Neural progenitor cell (in vitro differentiated cells): ENCODE data around the gene ATXN10. TPM values are rescaled to one million over a fixed set of nuclear protein-coding genes. Genes with fewer than 3 reads are reported as not detected.

Source experiments
- DNase-seq: peaks from one replicate; pipeline ENCODE4 v3.0.0-alpha.2; 2016; ENCODE audit warnings: low spot score
- H2AFZ ChIP-seq: fragments of 200-600 bp; sonication (generic); replicated peaks from 2 replicates; pipeline ENCODE4 v1.6.1; 2016; ENCODE audit warnings: antibody characterized with exemption
- H3F3A ChIP-seq: fragments of 200-600 bp; sonication (generic); 2 replicates; pipeline ENCODE4 v1.6.1; 2016; ENCODE audit warnings: antibody characterized with exemption, low read depth
- H3K27ac ChIP-seq: fragments of 200-600 bp; sonication (generic); 2 replicates; pipeline ENCODE4 v1.5.1; 2016; ENCODE audit warnings: mild to moderate bottlenecking
- H3K27me3 ChIP-seq: fragments of 200-600 bp; sonication (generic); 2 replicates; pipeline ENCODE4 v1.6.1; 2016; ENCODE audit warnings: mild to moderate bottlenecking, moderate library complexity
- H3K36me3 ChIP-seq: fragments of 200-600 bp; sonication (generic); 2 replicates; pipeline ENCODE4 v1.5.1; 2016
- H3K4me1 ChIP-seq: fragments of 200-600 bp; sonication (generic); 2 replicates; pipeline ENCODE4 v1.6.1; 2016; ENCODE audit warnings: mixed run types
- H3K4me2 ChIP-seq: fragments of 200-600 bp; sonication (generic); 2 replicates; pipeline ENCODE4 v1.6.1; 2016
- H3K4me3 ChIP-seq: fragments of 200-600 bp; sonication (generic); 2 replicates; pipeline ENCODE4 v1.5.1; 2016
- H3K79me2 ChIP-seq: fragments of 200-600 bp; sonication (generic); 2 replicates; pipeline ENCODE4 v1.6.1; 2016; ENCODE audit warnings: low read depth
- H3K9ac ChIP-seq: fragments of 200-600 bp; sonication (generic); 2 replicates; pipeline ENCODE4 v1.6.1; 2016
- H3K9me3 ChIP-seq: fragments of 200-600 bp; sonication (generic); 2 replicates; pipeline ENCODE4 v1.5.1; 2016; ENCODE audit warnings: low read depth
- H4K20me1 ChIP-seq: fragments of 200-600 bp; sonication (generic); 2 replicates; pipeline ENCODE4 v1.6.1; 2016; ENCODE audit warnings: low read depth
- H3K27ac Mint-ChIP-seq: 3 replicates; pipeline ENCODE4 v1.8.0; 2021; ENCODE audit warnings: mixed read lengths
- H3K27me3 Mint-ChIP-seq: 2 replicates; pipeline ENCODE4 v1.8.0; 2022; ENCODE audit warnings: low read depth, mild to moderate bottlenecking, inconsistent platforms, moderate library complexity, mixed read lengths; ENCODE audit not compliant: insufficient read depth
- H3K36me3 Mint-ChIP-seq: 3 replicates; pipeline ENCODE4 v1.8.0; 2021; ENCODE audit warnings: mixed read lengths
- H3K4me1 Mint-ChIP-seq: 3 replicates; pipeline ENCODE4 v1.8.0; 2021; ENCODE audit warnings: mixed read lengths
- H3K4me3 Mint-ChIP-seq: 3 replicates; pipeline ENCODE4 v1.8.0; 2021; ENCODE audit warnings: mild to moderate bottlenecking, moderate library complexity, mixed read lengths
- H3K9me3 Mint-ChIP-seq: 3 replicates; pipeline ENCODE4 v1.8.0; 2020; ENCODE audit warnings: mixed read lengths
- EZH2 ChIP-seq: fragments of 200-600 bp; sonication (generic); IDR thresholded peaks from 2 replicates; pipeline ENCODE4 v1.6.1; 2017; ENCODE audit warnings: antibody characterized with exemption, mild to moderate bottlenecking, moderate library complexity
- EZH2phosphoT487 ChIP-seq: fragments of 200-600 bp; sonication (generic); IDR thresholded peaks from 2 replicates; pipeline ENCODE4 v1.6.1; 2017; ENCODE audit warnings: antibody characterized with exemption
- total RNA-seq: library from RNA; depleted of rRNA; stranded (reverse); fragments of >200 nt; gene quantifications from 2 replicates; pipeline ENCODE4 v1.2.3, GENCODE V29; 2015; ENCODE audit warnings: low replicate concordance
- TF ChIP-seq, protein P1 (sequence below): fragments of 200-600 bp; sonication (generic); IDR thresholded peaks from 2 replicates; pipeline ENCODE4 v1.5.1; 2017; ENCODE audit warnings: antibody characterized with exemption, mild to moderate bottlenecking

Gene ATXN10
- total RNA-seq, 1 donor from 2014 or later: 168 TPM

DNA sequence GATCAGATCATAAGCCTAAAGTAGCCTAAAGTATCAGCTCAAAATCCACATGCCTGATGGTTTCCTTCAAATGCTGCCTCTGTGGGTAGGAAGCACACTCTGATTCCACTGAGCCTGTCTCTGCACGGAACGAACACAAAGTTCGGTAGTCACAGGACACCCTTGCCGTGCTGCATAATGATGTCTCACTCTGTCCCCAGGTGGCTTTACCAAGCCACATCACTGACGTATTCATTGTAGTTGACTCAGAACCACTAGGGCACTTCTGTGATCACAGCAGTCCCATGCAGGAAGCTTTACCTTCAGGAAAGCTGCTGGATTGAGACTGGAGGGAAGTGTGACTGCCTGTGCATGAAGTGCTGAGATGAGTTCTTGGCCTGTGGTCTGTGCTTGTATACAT is 147.7 kb downstream of the ATXN10 start:
- Mint-ChIP-seq H3K36me3 (peaks cover 32% of the 10 kb centered on the region), H3K27ac (no peak overlapping the region)
- no peaks in the 10 kb centered on the region for H3K36me3 ChIP-seq

DNA sequence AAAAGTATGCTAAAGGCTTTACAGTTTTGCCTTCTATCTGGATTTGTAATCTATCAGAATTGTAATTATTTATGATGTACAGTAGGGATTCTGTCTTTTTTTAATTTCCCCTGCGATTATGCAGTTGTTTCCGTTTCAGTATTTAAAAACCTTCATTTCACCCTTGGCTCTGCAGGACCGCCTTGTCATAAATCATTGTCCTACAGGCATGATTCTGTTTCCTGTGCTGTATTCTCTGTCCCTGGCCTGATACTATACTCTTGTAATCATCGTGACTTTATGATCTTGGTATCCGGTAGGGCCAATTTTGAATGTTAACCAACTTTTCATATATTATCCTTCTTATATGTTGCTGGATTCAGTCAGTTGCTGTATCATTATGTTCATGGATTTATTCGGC is 151.7 kb downstream of the ATXN10 start:
- peaks cover 41% of the 10 kb centered on the region for H3K36me3 Mint-ChIP-seq
- H3K9me3 Mint-ChIP-seq: peaks cover 13% of the 10 kb centered on the region
- Histone ChIP-seq H3K9ac (no peak overlapping the region), H3K4me2 (no peak overlapping the region), H2AFZ (no peak overlapping the region), H3K36me3 (no peaks in the 10 kb centered on the region), H3K4me3 (no peak overlapping the region), H3F3A (peaks cover 5% of the 10 kb centered on the region), H3K4me1 (peaks cover 6% of the 10 kb centered on the region), H4K20me1 (peaks cover 10% of the 10 kb centered on the region), H3K9me3 (no peaks in the 10 kb centered on the region), H3K27me3 (no peaks in the 10 kb centered on the region), H3K27ac (no peak overlapping the region), H3K79me2 (no peaks in the 10 kb centered on the region)
- TF ChIP-seq EZH2 (no peak), EZH2phosphoT487 (no peak)
- TF ChIP-seq, protein P1, sequence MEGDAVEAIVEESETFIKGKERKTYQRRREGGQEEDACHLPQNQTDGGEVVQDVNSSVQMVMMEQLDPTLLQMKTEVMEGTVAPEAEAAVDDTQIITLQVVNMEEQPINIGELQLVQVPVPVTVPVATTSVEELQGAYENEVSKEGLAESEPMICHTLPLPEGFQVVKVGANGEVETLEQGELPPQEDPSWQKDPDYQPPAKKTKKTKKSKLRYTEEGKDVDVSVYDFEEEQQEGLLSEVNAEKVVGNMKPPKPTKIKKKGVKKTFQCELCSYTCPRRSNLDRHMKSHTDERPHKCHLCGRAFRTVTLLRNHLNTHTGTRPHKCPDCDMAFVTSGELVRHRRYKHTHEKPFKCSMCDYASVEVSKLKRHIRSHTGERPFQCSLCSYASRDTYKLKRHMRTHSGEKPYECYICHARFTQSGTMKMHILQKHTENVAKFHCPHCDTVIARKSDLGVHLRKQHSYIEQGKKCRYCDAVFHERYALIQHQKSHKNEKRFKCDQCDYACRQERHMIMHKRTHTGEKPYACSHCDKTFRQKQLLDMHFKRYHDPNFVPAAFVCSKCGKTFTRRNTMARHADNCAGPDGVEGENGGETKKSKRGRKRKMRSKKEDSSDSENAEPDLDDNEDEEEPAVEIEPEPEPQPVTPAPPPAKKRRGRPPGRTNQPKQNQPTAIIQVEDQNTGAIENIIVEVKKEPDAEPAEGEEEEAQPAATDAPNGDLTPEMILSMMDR: no peak
- H3K4me3 Mint-ChIP-seq: no peak overlapping the region
- DNase-seq: no peak
- peaks cover 12% of the 10 kb centered on the region for H3K4me1 Mint-ChIP-seq
- H3K27ac Mint-ChIP-seq: no peak overlapping the region
- no peaks in the 10 kb centered on the region for H3K27me3 Mint-ChIP-seq

More for the DNA sequence above, 147.7 kb downstream of the ATXN10 start:
- Histone ChIP-seq H3K9ac (no peak overlapping the region), H3K27me3 (no peaks in the 10 kb centered on the region), H3F3A (peaks cover 15% of the 10 kb centered on the region), H3K4me2 (no peak overlapping the region), H3K79me2 (no peaks in the 10 kb centered on the region), H3K4me3 (no peak overlapping the region), H3K4me1 (peaks cover 17% of the 10 kb centered on the region), H3K9me3 (no peaks in the 10 kb centered on the region), H3K27ac (no peak overlapping the region), H4K20me1 (peaks cover 21% of the 10 kb centered on the region), H2AFZ (no peak overlapping the region)
- no peak for TF ChIP-seq EZH2
- no peak for TF ChIP-seq EZH2phosphoT487
- TF ChIP-seq, protein P1: no peak
- Mint-ChIP-seq H3K27me3 (no peaks in the 10 kb centered on the region), H3K4me3 (no peak overlapping the region), H3K4me1 (peaks cover 33% of the 10 kb centered on the region), H3K9me3 (no peaks in the 10 kb centered on the region)
- DNase-seq: no peak

DNA sequence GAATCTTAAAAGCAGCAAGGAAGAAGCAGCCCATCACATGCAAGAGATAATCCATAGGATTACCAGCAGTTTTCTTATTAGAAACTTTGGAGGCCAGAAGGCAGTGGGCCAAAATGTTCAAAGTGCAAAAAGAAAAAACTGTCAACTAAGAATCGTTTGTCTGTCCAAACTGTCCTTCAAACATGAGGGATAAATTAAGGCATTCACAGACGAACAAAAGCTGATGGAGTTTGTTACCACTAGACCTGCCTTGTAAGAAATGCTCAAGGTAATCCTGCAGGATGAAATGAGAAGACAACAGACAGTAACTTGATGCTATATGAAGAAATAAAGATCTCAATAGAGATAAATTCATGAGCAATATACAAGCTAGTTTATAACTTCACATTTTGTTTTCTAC is 154.9 kb downstream of the ATXN10 start:
- Histone ChIP-seq H3K9me3 (no peaks in the 10 kb centered on the region), H3K9ac (no peak overlapping the region), H2AFZ (no peak overlapping the region), H3K4me1 (no peaks in the 10 kb centered on the region), H3K4me3 (no peak overlapping the region), H4K20me1 (no peaks in the 10 kb centered on the region), H3F3A (no peaks in the 10 kb centered on the region), H3K27me3 (no peaks in the 10 kb centered on the region), H3K4me2 (no peak overlapping the region), H3K36me3 (no peaks in the 10 kb centered on the region), H3K27ac (no peak overlapping the region), H3K79me2 (no peaks in the 10 kb centered on the region)
- peaks cover 52% of the 10 kb centered on the region for H3K36me3 Mint-ChIP-seq
- no peak for DNase-seq
- no peaks in the 10 kb centered on the region for H3K27me3 Mint-ChIP-seq
- H3K4me3 Mint-ChIP-seq: no peak overlapping the region
- no peaks in the 10 kb centered on the region for H3K4me1 Mint-ChIP-seq
- H3K27ac Mint-ChIP-seq: no peak overlapping the region
- peaks cover 25% of the 10 kb centered on the region for H3K9me3 Mint-ChIP-seq
- TF ChIP-seq, protein P1: no peak
- TF ChIP-seq EZH2 (no peak), EZH2phosphoT487 (no peak)
